WERI-Rb-1 (cell line): ENCODE data around the gene CACNA1D.
A peak's percentile ranks its signal among the peaks of the same experiment; 100 is the strongest.
"Not testable (repeated sequence)": the region's sequence is repeated elsewhere in the genome, so short reads cannot be mapped to it uniquely, and the experiment has no call there.

Experiments
- DNase-seq: peaks from one replicate; pipeline ENCODE4 v3.0.0-alpha.2; 2020
- H3K27ac ChIP-seq: fragments of 250-450 bp; sonication (Bioruptor Pico); 2 replicates; pipeline ENCODE4 v1.5.1; 2020; ENCODE audit warnings: mild to moderate bottlenecking, moderate library complexity
- H3K27me3 ChIP-seq: fragments of 250-450 bp; sonication (Bioruptor Pico); 2 replicates; pipeline ENCODE4 v1.5.1; 2021; ENCODE audit warnings: mild to moderate bottlenecking, low read depth, moderate library complexity; ENCODE audit not compliant: insufficient read depth, severe bottlenecking
- H3K36me3 ChIP-seq: fragments of 250-450 bp; sonication (Bioruptor Pico); 2 replicates; pipeline ENCODE4 v1.5.1; 2020; ENCODE audit warnings: mild to moderate bottlenecking, moderate library complexity
- H3K4me3 ChIP-seq: 2 replicates; pipeline ENCODE4 v1.5.1; 2011; ENCODE audit warnings: low read depth, mild to moderate bottlenecking, control low read depth, low read length
- H3K9me3 ChIP-seq: fragments of 250-450 bp; sonication (Bioruptor Pico); 2 replicates; pipeline ENCODE4 v1.5.1; 2021; ENCODE audit warnings: mild to moderate bottlenecking, moderate library complexity; ENCODE audit not compliant: severe bottlenecking
- TF ChIP-seq, protein P1 (sequence below): IDR thresholded peaks from 2 replicates; pipeline ENCODE4 v1.5.1; 2011; ENCODE audit warnings: low read depth, mild to moderate bottlenecking, control low read depth, inconsistent platforms, low read length

The CACNA1D gene

DNA sequence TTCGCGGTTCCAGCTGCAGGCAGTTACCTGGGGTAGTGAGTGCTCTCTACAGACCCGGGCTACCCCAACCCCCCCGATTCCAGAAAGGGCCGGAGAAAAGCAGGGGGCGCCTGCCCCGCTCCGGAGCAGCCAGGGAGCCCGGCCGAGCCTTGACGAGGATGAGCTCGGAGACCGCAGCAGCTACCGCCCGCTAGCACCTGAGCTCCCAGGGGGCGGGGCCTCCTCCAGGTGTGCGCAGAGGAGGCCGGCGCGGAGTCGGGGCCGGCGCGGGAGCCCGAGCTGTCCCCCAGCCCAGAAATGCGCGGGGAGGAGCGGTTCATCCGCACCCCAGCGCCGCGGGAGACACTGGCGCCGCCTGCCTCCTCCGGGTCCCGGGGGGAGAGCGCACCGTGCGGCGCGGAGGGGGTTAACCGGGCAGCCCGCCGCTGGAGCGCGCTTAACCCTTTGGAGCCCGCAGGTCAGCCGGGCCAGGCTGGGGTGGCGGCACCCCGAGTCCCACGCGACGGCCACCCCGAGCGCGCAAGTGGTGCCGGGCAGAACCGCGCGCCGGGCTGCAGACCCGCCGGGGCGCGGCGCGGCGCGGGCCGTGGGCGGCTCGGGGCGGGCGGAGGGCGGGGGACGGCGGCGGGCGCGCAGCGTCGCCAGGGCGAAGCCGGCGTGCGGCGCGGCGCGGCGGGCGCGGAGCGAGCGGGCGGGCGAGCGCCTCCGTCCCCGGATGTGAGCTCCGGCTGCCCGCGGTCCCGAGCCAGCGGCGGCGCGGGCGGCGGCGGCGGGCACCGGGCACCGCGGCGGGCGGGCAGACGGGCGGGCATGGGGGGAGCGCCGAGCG is at the start of gene CACNA1D:
TSS of gene CACNA1D (plus strand) at position 649 of the 829 bp plus-strand sequence. CDS start 556 bp downstream, outside the sequence.
- no peaks in the 10 kb centered on the region for H3K9me3 ChIP-seq
- TF ChIP-seq, protein P1, sequence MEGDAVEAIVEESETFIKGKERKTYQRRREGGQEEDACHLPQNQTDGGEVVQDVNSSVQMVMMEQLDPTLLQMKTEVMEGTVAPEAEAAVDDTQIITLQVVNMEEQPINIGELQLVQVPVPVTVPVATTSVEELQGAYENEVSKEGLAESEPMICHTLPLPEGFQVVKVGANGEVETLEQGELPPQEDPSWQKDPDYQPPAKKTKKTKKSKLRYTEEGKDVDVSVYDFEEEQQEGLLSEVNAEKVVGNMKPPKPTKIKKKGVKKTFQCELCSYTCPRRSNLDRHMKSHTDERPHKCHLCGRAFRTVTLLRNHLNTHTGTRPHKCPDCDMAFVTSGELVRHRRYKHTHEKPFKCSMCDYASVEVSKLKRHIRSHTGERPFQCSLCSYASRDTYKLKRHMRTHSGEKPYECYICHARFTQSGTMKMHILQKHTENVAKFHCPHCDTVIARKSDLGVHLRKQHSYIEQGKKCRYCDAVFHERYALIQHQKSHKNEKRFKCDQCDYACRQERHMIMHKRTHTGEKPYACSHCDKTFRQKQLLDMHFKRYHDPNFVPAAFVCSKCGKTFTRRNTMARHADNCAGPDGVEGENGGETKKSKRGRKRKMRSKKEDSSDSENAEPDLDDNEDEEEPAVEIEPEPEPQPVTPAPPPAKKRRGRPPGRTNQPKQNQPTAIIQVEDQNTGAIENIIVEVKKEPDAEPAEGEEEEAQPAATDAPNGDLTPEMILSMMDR: no peak
- H3K4me3 ChIP-seq: peak within 1 kb of the TSS; percentile 68
- peaks cover 9% of the 10 kb centered on the region for H3K27me3 ChIP-seq
- DNase-seq: peak; percentile 52
- H3K27ac ChIP-seq: no peak within 1 kb of the TSS
- no peaks in the 10 kb centered on the region for H3K36me3 ChIP-seq

DNA sequence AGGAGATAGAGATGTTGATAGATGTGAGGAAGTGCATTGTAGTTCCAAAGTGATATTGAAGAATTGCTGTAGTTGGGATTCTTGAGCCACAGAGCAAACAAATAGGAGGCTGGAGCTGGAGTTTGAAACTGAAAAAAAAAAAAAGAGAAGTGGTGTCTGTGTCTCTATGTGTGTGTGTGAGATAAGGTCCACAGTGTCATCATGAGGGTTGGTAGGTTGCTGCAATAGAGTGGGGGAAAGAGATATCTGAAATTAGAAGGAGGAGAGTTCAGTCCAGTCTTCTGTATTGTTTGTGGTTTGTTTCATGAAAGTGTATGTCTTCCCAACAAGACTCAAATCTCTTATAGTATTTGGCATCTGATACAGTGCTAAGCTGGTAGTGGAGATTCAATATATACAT is 37.3 kb upstream of the CACNA1D start:
- TF ChIP-seq, protein P1: no peak
- Histone ChIP-seq H3K4me3 (no peak overlapping the region), H3K27ac (no peak overlapping the region), H3K36me3 (no peaks in the 10 kb centered on the region), H3K9me3 (no peaks in the 10 kb centered on the region), H3K27me3 (no peaks in the 10 kb centered on the region)
- DNase-seq: no peak

DNA sequence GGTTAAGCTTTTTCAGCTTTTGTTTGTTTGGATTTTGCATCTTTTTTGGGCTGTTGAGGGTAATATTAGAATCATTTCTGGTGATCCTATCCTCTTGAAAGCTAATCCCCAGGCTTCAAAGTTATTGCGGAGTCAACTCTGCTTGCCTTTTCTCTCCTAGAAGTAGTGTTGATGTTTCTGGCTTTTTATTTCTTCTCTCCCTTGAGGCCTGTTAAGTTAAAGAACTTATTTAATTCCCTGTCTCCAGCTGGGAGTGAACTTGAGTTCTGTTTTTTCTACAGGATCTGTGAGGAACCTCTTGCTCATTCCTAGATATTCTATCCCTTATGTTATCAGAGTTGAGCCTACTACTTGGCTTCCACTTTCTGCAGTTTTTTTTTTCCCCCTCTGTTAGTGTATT is 34.1 kb upstream of the CACNA1D start:
- DNase-seq: no peak
- no peaks in the 10 kb centered on the region for H3K9me3 ChIP-seq
- no peak overlapping the region for H3K27ac ChIP-seq
- H3K4me3 ChIP-seq: no peak overlapping the region
- no peaks in the 10 kb centered on the region for H3K36me3 ChIP-seq
- TF ChIP-seq, protein P1: no peak
- H3K27me3 ChIP-seq: no peaks in the 10 kb centered on the region

DNA sequence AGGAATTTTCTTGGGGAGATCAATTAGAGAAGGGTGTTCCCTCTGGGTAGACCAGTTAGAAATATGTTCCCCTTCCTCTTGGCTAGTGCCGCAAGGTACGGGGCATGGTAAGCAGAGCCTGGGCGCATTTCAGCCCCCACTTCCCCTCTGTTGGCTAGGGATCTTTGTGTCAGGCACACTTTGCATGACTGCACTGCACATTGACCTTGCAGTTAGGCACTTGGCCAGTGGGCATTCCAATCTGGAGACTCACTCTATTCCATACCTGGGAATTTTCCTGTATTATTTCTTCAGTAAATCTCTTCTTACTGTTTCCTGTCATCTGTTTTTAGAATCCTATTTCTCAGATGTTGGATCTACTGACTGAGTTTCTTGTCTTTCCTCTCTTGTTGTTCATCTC is 30.0 kb upstream of the CACNA1D start:
- no peak for DNase-seq
- H3K27ac ChIP-seq: no peak overlapping the region

DNA sequence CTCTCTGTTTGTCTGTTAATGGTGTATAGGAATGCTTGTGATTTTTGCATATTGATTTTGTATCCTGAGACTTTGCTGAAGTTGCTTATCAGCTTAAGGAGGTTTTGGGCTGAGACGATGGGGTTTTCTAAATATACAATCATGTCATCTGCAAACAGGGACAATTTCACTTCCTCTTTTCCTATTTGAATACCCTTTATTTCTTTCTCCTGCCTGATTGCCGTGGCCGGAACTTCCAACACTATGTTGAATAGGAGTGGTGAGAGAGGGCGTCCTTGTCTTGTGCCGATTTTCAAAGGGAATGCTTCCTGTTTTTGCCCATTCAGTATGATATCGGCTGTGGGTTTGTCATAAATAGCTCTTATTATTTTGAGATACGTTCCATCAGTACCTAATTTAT is 24.7 kb upstream of the CACNA1D start:
- not testable (repeated sequence) for H3K36me3 ChIP-seq, H3K27ac ChIP-seq, H3K27me3 ChIP-seq, H3K9me3 ChIP-seq, H3K4me3 ChIP-seq, DNase-seq

More for the DNA sequence above, 30.0 kb upstream of the CACNA1D start:
- Histone ChIP-seq H3K9me3 (no peaks in the 10 kb centered on the region), H3K36me3 (no peaks in the 10 kb centered on the region), H3K4me3 (no peak overlapping the region), H3K27me3 (no peaks in the 10 kb centered on the region)
- TF ChIP-seq, protein P1: no peak

DNA sequence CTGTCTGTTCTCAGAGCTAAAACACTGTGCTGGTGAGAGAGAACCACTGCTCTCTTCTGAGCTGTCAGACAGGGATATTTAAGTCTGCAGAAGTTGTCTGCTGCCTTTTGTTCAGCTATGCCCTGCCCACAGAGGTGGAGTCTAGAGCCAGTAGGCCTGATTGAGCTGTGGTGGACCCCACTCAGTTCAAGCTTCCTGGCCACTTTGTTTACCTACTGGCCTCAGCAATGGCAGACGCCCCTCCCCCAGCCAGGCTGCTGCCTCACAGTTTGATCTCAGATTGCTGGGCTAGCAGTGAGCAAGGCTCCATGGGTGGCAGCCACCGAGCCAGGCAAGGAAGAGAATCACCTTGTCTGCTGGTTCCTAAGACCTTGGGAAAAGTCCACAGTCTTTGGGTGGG is 21.0 kb upstream of the CACNA1D start:
- no peaks in the 10 kb centered on the region for H3K36me3 ChIP-seq
- TF ChIP-seq, protein P1: no peak
- DNase-seq: no peak
- H3K4me3 ChIP-seq: no peak overlapping the region
- no peak overlapping the region for H3K27ac ChIP-seq
- H3K9me3 ChIP-seq: no peaks in the 10 kb centered on the region
- H3K27me3 ChIP-seq: no peaks in the 10 kb centered on the region

DNA sequence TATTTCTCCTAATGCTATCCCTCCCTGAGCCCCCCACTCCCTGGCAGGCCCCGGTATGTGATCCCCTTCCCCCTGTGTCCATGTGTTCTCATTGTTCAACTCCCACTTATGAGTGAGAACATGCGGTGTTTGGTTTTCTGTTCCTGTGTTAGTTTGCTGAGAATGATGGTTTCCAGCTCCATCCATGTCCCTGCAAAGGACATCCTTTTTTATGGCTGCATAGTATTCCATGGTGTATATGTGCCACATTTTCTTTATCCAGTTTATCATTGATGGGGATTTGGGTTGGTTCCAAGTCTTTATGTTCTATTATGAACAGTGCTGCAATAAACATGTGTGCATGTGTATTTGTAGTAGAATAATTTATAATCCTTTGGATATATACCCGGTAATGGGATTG is 18.0 kb upstream of the CACNA1D start:
- not testable (repeated sequence) for H3K27me3 ChIP-seq, H3K36me3 ChIP-seq, H3K9me3 ChIP-seq, H3K4me3 ChIP-seq, H3K27ac ChIP-seq, DNase-seq

DNA sequence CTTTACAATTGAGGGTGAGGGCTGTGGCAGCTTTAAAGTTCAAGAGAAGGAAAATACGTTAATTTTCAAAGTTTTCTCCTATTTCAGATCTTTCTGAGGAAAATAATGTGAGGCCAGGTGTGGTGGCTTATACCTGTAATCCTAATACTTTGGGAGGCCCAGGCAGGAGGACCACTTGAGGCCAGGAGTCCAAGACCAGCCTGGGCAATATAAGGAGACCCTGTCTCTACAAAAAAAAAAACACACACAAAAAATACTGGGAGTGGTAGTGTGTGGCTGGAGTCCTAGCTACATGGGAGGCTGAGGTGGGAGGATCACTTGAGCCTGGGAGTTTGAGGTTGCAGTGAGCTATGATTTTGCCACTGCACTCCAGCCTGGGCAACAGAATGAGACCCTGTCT is 16.7 kb upstream of the CACNA1D start:
- DNase-seq, H3K27me3 ChIP-seq, H3K36me3 ChIP-seq, H3K4me3 ChIP-seq, H3K27ac ChIP-seq, H3K9me3 ChIP-seq: not testable (repeated sequence)
